ENCODE data around the gene UMAD1.

- TF ChIP-seq CTCF (IDR thresholded peaks at IDR 0.05): no peak
- TF ChIP-seq POLR2AphosphoS5 (IDR thresholded peaks at IDR 0.05; ENCODE audit: insufficient read depth in 1 of 2, low read depth in 1 of 2): no peak
- TF ChIP-seq POLR2A (IDR thresholded peaks at IDR 0.05): no peak
These were observed 96.1 kb downstream of the UMAD1 start for GRCh38 chr7:7736671-7737070.

All from vagina (tissue), 2 donors.